AG10803 (cell line): Measurements from ENCODE around the gene ADD1.

Source experiments
- DNase-seq: peaks from one replicate; pipeline ENCODE4 v3.0.0; 2010; ENCODE audit warnings: low read depth
- H3K4me3 ChIP-seq: 2 replicates; pipeline ENCODE4 v1.5.1; 2011; ENCODE audit warnings: mild to moderate bottlenecking, low read length, control low read depth
- TF ChIP-seq, protein P1 (sequence below): conservative IDR thresholded peaks from 2 replicates; pipeline ENCODE4 v1.5.1; 2011; ENCODE audit warnings: mild to moderate bottlenecking, low read length, control low read depth, inconsistent platforms

The ADD1 gene

DNA sequence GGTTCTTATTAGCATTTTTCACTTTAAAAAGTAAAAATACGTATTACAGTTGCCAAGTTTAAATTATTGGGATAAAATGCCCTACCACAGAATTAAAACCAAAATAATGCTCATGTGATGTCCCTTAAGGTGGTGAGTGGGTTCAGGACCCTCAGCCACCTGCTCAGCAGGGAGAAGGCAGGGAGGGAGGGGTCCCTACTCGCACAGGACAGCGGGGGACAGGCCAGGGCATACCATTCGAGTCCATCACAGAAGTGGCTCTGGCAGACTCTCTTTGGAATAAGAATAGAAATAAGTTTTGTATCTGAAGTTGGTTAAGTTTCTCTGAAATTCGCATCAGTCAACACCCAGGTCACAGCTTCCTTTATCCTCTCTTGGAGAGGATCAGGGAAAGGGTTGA lies 81.9 kb downstream of the ADD1 start:
- no peak overlapping the region for H3K4me3 ChIP-seq
- no peak for DNase-seq
- TF ChIP-seq, protein P1, sequence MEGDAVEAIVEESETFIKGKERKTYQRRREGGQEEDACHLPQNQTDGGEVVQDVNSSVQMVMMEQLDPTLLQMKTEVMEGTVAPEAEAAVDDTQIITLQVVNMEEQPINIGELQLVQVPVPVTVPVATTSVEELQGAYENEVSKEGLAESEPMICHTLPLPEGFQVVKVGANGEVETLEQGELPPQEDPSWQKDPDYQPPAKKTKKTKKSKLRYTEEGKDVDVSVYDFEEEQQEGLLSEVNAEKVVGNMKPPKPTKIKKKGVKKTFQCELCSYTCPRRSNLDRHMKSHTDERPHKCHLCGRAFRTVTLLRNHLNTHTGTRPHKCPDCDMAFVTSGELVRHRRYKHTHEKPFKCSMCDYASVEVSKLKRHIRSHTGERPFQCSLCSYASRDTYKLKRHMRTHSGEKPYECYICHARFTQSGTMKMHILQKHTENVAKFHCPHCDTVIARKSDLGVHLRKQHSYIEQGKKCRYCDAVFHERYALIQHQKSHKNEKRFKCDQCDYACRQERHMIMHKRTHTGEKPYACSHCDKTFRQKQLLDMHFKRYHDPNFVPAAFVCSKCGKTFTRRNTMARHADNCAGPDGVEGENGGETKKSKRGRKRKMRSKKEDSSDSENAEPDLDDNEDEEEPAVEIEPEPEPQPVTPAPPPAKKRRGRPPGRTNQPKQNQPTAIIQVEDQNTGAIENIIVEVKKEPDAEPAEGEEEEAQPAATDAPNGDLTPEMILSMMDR = no peak

DNA sequence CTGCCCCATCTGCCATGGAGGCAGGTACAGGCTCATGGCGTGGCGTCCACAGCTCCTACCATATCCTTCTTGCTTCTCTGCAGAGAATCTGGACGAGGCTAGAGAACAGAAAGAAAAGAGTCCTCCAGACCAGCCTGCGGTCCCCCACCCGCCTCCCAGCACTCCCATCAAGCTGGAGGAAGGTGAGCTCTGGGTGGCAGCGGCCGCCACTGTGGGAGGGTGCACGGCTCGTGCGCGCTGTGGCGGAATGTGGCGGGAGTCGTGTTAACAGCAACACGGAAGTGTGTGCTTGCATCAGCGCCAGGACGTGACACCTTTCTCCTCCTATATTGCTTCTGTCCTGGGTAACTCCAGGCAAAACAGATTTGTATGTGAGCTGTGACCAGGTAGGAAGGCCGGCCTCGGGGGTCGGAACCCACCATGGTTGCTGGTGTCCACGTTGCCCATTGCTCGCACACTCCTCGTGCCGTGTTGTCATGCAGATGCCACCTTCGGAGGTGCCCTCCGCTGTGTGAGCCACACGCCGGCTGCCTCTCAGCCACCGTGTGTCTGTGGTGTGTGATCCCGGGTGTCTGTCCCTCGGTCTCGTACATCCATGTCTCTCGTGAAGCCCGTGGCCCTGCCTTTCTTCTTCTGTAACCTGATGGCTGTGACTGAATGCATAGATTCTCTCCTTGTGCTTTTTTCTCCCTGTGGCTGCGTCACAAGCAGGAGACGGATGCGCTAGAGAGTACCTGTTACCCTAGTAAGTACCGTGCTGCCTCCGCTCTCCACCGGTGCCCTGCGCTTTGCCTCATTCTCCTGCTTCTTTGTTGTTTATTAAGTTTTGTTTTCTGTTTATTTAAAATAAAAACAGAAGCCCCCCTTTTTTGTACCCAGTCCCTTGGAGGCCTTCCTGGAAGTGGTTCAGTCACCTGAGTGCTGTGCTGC lies 82.6 kb downstream of the ADD1 start:
- TF ChIP-seq, protein P1 = no peak
- no peak for DNase-seq
- H3K4me3 ChIP-seq = no peak overlapping the region

DNA sequence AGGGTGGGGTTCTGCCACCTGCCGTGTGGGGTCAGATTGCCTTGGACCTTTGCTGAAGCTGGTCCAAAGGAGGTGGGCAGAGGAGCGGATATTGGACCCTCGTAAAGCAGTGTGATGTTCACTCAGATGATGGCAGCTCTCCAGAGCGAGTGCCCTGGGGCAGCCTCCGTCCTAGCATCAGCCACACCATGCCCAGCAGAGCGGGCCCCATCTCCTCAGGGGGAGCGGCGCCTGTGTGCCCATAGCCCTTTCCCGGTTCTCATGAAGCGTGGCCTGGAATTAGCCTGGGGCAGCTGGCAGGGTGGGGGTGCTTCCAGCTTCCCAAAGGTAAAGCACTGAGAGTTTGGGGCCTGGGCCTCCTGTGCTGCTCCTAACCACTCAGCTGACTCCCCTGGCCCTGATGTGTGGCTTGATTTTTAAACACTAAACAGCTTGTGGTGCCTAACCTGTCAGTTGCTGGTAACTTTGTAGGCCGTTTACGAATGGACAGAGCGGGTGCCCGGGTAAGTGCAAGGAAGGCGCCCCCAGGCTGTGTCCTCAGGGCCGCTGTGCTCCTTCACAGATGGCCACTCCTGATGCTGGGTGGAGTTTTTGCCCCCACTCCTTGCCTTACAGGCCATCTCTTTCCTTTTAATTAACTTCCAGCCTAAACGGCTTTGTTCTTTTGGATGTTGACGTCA lies 83.5 kb downstream of the ADD1 start:
- TF ChIP-seq, protein P1 = no peak
- H3K4me3 ChIP-seq = no peak overlapping the region
- DNase-seq = no peak

DNA sequence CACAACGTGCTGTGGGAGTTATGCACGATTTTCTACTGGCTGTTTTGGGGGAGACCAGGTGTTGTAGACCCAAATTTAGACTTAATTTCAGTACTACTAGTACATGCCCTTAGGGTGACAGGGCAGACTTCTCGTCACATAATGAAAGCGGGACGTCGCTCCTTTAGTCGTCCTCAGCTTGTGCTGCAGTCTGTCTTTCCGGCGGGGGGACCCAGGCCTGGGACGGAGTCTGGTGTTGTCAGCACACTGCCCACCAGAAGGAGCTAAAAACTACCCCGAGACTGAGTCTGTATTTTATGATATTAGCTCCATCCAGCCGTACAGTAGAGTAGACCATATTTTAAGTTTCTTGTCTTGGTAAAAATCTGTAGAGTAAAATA lies 84.0 kb downstream of the ADD1 start:
- DNase-seq = no peak
- TF ChIP-seq, protein P1 = no peak
- H3K4me3 ChIP-seq = no peak overlapping the region

DNA sequence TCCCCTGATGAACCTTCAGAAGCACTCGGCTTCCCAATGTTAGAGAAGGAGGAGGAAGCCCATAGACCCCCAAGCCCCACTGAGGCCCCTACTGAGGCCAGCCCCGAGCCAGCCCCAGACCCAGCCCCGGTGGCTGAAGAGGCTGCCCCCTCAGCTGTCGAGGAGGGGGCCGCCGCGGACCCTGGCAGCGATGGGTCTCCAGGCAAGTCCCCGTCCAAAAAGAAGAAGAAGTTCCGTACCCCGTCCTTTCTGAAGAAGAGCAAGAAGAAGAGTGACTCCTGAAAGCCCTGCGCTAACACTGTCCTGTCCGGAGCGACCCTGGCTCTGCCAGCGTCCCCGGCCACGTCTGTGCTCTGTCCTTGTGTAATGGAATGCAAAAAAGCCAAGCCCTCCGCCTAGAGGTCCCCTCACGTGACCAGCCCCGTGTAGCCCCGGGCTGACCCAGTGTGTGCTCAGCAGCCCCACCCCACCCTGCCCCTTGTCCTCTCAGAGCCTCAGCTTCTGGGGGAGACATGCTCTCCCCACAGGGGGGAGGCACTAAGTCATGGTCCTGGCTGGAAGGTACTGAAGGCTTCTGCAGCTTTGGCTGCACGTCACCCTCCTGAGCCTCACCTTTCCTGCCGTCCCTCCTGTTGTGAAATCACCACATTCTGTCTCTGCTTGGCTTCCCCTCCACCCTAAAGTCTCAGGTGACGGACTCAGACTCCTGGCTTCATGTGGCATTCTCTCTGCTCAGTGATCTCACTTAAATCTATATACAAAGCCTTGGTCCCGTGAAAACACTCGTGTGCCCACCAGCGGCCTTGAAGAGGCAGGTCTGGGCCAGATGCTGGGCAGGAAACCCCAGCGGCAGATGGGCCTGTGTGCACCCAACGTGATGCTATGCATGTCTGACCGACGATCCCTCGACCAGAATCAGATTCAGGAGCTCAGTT lies 84.9 kb downstream of the ADD1 start:
- TF ChIP-seq, protein P1 = no peak
- DNase-seq = no peak
- H3K4me3 ChIP-seq = no peak overlapping the region

DNA sequence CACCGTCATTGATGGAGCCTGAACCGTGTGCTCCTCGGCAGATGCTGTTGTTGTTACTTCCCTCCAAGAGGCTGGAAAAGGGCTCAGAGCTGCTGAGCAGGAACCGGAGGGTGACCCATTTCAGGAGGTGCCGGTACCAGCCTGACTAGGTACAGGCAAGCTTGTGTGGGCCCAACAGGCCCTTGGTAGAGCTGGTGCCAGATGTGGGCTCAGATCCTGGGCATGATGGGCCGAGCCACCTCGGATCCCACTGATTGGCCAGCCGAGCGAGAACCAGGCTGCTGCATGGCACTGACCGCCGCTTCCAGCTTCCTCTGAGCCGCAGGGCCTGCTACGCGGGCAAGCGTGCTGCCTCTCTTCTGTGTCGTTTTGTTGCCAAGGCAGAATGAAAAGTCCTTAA lies 85.8 kb downstream of the ADD1 start:
- DNase-seq = no peak
- H3K4me3 ChIP-seq = no peak overlapping the region
- TF ChIP-seq, protein P1 = no peak
